Measurements from ENCODE around the gene VWA1. TPM values are rescaled to one million over a fixed set of nuclear protein-coding genes. Genes with fewer than 3 reads are reported as not detected.
"Not testable (repeated sequence)": the region's sequence is repeated elsewhere in the genome, so short reads cannot be mapped to it uniquely, and the experiment has no call there.

VWA1 gene
- total RNA-seq, 1 donor, result 4.8 TPM

- not testable (repeated sequence) for DNase-seq (ENCODE audit: low read depth in 2 of 3, low spot score in 2 of 3)
Measured at GRCh38 chr1:1402901-1403392, 32.5 kb upstream of the VWA1 start.

DNA sequence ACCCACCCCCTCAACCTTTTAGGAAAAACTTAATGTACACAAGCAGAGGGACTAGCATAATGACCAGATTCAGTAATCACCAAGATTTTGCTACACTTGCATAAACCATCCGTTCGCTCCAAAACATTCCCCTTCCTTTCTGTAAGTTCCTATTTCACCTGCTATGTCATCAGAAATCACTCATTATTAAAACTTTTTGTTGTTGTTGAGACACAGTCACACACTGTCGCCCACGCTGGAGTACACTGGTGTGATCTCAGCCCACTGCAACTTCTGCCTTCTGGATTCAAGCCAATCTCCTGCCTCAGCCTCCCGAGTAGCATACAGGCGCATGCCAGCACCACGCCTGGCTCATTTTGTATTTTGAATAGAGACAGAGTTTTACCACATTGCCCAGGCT is 31.8 kb upstream of the VWA1 start:
- no peak for DNase-seq (ENCODE audit: low read depth in 2 of 3, low spot score in 2 of 3)

GRCh38 chr1:1406101-1406820 is 29.2 kb upstream of the VWA1 start:
- no peak for DNase-seq (ENCODE audit: low read depth in 2 of 3, low spot score in 2 of 3)

DNA sequence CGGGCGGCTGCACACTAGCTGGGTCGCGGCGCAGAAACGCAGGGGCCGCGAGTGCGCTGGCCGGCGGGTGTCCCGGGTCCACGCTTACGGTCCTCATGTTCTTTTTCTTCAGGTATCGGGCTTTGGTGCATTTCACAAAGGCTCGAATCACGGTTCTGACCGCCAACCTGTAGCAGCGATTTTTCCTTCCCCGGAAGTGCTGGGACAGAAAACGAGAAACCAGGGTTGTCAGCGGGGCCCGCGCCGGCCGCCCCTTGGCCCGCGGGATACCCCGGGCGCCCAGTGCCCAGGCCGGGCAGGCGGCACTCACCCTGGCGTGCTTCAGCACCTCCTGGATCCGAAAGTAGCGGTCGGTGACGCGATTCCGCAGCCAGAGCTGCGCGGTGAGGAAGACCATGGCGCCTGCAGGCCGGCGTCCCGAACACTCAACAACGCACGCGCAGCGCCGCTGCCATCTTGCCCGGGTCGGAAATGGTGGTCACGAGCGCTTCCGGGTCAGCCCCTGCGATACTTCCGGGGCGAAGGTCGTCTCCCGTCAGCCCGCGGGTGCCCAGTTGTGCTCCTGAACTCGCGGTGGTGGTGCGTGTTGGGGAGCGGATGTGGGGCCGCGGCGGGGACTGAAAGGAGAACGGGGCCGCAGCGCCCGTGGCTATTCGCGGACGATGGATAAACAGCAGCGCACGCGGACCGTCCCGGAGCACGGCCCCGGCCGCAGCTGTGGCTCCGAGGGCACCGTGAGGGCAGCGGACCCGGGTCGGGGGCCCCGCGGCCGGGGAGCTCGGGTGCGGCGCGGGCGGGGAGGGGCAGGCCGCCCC is 28.5 kb upstream of the VWA1 start, which contains the start of gene MRPL20:
Gene MRPL20 (minus strand): TSS at position 473 of the 815 bp plus-strand sequence. CDS start 76 bp downstream, at position 397.
- peak; percentile 88 to 96 (median 94) for DNase-seq (ENCODE audit: low read depth in 2 of 3, low spot score in 2 of 3)

DNA sequence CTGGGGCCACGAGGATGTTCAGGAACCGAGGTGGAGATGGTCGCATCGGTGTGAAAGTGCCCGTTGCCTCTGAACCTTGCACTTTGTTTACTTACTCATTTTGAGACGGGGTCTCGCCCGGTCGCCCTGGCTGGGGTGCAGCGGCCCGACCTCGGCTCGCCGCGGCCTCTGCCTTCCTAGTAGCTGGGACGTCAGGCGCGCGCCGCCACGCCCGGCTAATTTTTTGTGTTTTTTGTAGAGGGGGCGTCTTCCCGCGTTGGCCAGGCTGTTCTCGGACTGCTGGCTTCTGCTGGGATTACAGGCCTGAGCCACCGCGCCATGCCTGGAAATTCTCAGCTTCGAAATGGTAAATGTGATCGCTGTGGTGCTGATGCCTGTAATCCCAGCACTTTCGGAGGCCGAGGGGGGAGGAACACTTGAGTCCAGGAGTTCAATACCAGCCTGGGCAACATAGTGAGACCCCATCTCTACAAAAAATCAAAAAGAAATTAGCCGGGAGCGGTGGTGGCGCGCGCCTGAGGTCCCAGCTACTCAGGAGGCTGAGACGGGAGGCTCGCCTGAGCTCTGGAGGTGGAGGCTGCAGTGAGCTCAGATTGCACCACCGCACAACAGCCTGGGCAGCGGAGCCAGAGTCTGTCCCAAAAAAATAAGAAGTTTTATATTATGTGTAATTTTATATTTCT is 27.7 kb upstream of the VWA1 start:
- DNase-seq (ENCODE audit: low read depth in 2 of 3, low spot score in 2 of 3), result peak in 2 of 3 donors; percentile 62 to 64

GRCh38 chr1:1410238-1410637 is 25.3 kb upstream of the VWA1 start:
- not testable (repeated sequence) for DNase-seq (ENCODE audit: low read depth in 2 of 3, low spot score in 2 of 3)

DNA sequence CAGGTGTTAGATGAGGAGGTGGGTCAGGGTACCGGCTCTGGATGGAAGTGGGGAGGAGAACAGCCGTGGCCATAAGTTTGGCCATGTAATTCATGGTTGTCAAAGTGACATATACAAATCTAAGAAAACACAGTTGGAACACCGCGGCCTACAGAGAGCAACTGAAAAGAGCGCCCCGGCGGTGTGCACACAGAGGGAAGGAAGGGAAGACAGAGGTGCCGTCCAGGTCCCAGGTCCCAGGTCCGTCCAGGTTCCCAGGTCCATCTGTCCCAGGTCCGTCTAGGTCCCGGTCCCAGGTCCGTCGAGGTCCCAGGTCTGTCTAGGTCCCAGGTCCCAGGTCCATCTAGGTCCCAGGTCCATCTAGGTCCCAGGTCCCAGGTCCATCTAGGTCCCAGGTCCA is 23.9 kb upstream of the VWA1 start:
- no peak for DNase-seq (ENCODE audit: low read depth in 2 of 3, low spot score in 2 of 3)

DNA sequence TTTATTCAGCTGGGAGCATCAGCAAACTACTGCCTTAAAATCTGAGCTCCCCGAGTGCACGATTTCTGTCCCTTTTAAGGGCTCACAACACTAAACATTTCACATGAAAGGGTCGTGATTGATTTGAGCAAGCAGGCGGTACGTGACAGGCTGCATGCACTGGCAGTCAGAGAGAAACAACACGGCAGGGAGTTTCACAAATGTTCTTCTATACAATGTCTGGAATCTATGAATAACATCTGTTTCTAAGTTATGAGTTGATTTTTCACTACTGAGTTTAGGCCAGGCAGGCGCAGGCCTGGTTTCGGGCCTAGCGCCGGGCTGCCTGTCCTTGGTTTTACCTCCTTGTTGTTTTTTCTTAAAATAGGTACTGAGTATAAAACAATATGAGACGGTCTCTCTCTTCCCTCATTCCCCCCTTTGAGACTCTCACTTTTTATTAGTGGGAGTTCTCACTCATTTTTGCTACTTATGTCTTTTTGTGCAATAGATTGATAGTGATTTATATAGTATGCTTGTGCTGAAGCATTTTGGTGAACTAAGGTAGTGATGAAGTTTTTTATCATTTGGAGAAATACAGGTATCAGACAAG is 23.1 kb upstream of the VWA1 start:
- not testable (repeated sequence) for DNase-seq (ENCODE audit: low read depth in 2 of 3, low spot score in 2 of 3)

DNA sequence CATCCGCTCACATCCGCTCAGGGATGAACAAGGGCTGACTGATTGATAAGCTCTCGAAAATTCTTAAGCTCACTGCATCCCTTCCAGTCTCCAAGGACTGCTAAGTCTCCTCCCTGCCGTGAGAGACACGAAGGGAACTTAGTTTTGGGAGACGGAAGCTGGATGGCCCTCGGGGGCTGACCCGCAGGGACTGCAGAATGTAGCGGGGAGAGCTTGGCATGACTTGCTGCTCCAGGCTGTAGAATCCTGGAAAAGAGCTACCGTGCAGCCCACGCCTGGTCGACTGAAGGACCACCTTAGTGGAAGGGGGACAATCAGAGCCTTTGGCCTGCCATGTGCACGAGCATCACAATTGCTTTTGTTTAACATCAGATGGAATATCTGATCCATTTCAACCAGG is 19.7 kb upstream of the VWA1 start:
- no peak for DNase-seq (ENCODE audit: low read depth in 2 of 3, low spot score in 2 of 3)

GRCh38 chr1:1417396-1417795 is 18.1 kb upstream of the VWA1 start:
- DNase-seq (ENCODE audit: low read depth in 2 of 3, low spot score in 2 of 3), result not testable (repeated sequence)

DNA sequence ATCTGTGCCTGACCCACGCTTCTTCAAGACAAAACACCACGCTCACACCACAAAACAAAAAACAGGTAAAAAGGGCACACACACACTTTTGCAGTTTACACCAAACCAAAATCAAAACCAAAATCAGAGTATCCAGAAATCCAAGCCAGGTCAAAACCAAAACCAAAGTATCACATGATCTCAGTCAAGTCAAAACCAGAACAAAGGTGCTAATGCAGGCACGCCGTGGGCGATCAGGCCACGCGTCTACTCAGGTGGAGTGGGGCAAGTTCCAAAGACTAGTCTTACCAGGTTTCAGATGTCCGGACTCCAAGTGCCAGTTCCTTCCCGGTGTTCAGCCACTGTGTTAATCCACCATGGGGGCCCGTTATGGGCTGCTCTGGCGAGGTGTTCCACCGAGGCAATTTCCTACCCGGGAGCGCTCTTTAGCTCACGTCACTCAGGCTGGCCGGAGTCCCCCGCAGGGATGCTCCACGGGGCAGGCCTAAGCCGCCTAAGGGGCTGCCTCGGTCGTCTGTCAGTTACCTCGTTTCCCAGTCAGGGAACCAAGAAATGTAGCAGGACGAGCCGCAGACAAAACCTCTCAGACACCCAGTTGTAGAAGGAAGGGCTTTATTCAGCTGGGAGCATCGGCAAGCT is 17.5 kb upstream of the VWA1 start:
- not testable (repeated sequence) for DNase-seq (ENCODE audit: low read depth in 2 of 3, low spot score in 2 of 3)

DNA sequence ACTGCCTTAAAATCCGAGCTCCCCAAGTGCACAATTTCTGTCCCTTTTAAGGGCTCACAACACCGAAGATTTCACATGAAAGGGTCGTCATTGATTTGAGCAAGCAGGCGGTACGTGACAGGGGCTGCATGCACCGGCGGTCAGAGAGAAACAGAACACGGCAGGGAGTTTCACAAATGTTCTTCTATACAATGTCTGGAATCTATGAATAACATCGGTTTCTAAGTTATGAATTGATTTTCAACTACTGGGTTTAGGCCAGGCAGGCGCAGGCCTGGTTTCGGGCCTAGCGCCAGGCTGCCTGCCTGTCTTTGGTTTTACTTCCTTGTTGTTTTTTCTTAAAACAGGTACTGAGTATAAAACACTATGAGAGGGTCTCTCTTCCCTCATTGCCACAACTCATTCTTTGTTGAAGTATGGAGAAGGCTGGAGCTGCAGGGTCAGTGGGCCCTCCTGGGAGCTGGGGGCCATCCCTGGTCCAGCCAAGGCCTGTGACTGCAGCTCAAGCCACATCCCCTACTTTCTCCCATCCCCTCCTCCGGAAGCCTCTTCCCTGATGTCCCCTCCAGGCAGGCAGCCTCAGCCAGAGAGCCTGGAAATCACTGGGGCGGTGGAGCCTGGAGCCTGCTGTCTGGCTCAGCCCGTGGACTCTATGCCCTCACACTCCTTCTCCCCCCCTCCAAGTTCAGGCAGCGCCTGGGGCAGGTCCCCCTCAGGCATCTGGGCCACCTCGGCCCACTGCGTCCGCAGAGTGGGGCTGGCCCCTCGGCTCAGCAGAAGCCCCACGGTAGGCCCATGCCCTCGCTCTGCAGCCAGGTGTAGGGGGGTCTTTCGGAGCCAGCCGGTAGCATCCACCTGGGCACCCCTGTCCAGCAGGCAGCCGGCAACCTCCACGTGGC is 16.8 kb upstream of the VWA1 start:
- no peak for DNase-seq (ENCODE audit: low read depth in 2 of 3, low spot score in 2 of 3)

- DNase-seq (ENCODE audit: low read depth in 2 of 3, low spot score in 2 of 3), result no peak
Measured at GRCh38 chr1:1419363-1419812, 16.1 kb upstream of the VWA1 start.

GRCh38 chr1:1419813-1420653 is 15.5 kb upstream of the VWA1 start:
- DNase-seq (ENCODE audit: low read depth in 2 of 3, low spot score in 2 of 3), result no peak

- no peak for DNase-seq (ENCODE audit: low read depth in 2 of 3, low spot score in 2 of 3)
Measured at GRCh38 chr1:1420654-1421141, 14.8 kb upstream of the VWA1 start.

DNA sequence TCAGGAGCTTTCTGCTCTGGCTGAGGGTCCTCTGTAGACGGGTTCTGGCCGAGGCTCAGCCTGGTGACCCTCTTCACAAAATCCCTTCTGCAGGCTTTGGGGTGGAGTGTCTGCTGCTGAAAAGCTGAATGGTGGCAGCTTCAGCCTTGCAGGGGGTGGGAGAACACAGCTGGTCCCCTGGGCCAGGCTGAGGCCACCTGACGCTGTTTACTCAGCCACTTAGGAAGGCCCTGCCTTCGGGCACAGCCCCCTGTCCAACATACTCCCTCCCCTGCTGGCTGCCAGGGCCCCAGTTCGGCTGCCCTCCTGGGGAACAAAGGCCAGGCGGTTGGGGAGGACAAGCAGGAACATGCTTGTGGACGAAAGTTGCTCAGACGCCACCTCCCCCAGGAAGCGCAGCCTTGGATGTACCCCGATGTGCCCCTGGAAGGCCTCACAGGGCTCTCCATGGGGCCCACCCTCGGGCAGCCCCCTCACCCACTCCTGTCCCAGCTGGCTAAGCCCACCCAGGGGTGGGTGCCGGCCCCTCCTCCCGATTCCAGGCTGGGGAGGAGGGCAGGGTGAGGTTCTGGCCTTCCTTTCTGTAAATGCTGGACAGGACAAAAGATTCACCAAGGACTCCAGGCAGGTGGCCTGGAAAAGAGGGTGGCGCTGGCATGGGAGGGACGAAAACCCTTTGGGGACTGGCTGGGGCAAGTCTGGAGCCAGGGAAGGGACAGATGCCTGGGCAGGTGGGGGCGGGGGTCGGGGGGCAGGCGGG is 14.2 kb upstream of the VWA1 start, which contains the start of gene ANKRD65:
Gene ANKRD65 (minus strand): TSS at position 130 of the 760 bp plus-strand sequence. CDS start 271 bp downstream, outside the sequence.
- DNase-seq (ENCODE audit: low read depth in 2 of 3, low spot score in 2 of 3), result no peak

- DNase-seq (ENCODE audit: low read depth in 2 of 3, low spot score in 2 of 3), result no peak
Measured at GRCh38 chr1:1421907-1422464, 13.5 kb upstream of the VWA1 start.
